Testis (tissue), 3 donors: Measurements from ENCODE around the gene TSPYL4. TPM values are rescaled to one million over a fixed set of nuclear protein-coding genes. Genes with fewer than 3 reads are reported as not detected.

Experiments
- DNase-seq: peaks from one replicate; pipeline ENCODE4 v3.0.0-alpha.2; 2019
- H3K27ac ChIP-seq, 2 donors: fragments of 200-600 bp; sonication (generic); one replicate each; pipeline ENCODE4 v1.5.1; 2019
- H3K27me3 ChIP-seq: fragments of 200-600 bp; sonication (generic); one replicate; pipeline ENCODE4 v1.5.1; 2019
- H3K36me3 ChIP-seq: fragments of 200-600 bp; sonication (generic); one replicate; pipeline ENCODE4 v1.5.1; 2017; ENCODE audit warnings: low read depth; ENCODE audit errors: missing control alignments
- H3K4me1 ChIP-seq: fragments of 200-600 bp; sonication (generic); one replicate; pipeline ENCODE4 v1.5.1; 2019
- H3K4me3 ChIP-seq, 2 donors: fragments of 200-600 bp; sonication (generic); one replicate each; pipeline ENCODE4 v1.5.1; 2017 to 2019
- H3K9me3 ChIP-seq: fragments of 200-600 bp; sonication (generic); one replicate; pipeline ENCODE4 v1.5.1; 2017
- CTCF ChIP-seq, 3 experiments: fragments of 450-650 bp in 2 of 3; fragments of 200-600 bp in 1 of 3; sonication (generic) in 1 of 3; IDR thresholded peaks; one replicate each; pipeline ENCODE4 v1.5.1; 2016 to 2019; ENCODE audit warnings: antibody characterized with exemption in 3 of 3, mild to moderate bottlenecking in 2 of 3, moderate library complexity in 1 of 3
- POLR2A ChIP-seq: fragments of 450-650 bp; IDR thresholded peaks from one replicate; pipeline ENCODE4 v1.6.1; 2017; ENCODE audit warnings: antibody characterized with exemption, mild to moderate bottlenecking, moderate library complexity
- WGBS, 2 donors: methylation state at CpG; one replicate each; pipeline ENCODE4 v1.1.5; 2018; 5-methylcytosine and 5-hydroxymethylcytosine counted together
- intact Hi-C: fragments of 100-400 bp; cut with DNase I; formaldehyde crosslinking; loops from one replicate; pipeline ENCODE4 v1.15.1; 2023; ENCODE audit warnings: low total_unique reads
- polyA plus RNA-seq: library from polyadenylated mRNA; stranded (reverse); fragments of 350-450 nt; fragmentation: Illumina TruSeq; extraction: RNeasy Lipid Tissue Mini Kit (QIAGEN cat#74804); gene quantifications from one replicate; pipeline ENCODE4 v1.2.3, GENCODE V29; 2014; ENCODE audit warnings: low read depth, low replicate concordance; ENCODE audit not compliant: insufficient read depth
- total RNA-seq, 2 donors: library from RNA; depleted of rRNA; stranded (reverse); fragments of >200 nt; gene quantifications; one replicate each; pipeline ENCODE4 v1.2.3, GENCODE V29; 2016

The TSPYL4 gene
- total and polyA plus RNA-seq, 3 donors from 2014 or later = 27.9 to 39.8 (median 33.1) TPM

GRCh38 chr6:116247285-116247684 is 6.6 kb downstream of the TSPYL4 start:
- Histone ChIP-seq H3K27ac (no peak overlapping the region), H3K36me3 (no peaks in the 10 kb centered on the region)
- TF ChIP-seq CTCF (IDR thresholded peaks at IDR 0.05) (no peak), POLR2A (no peak)

GRCh38 chr6:116246089-116246488 is 7.8 kb downstream of the TSPYL4 start:
- H3K4me3 ChIP-seq = no peak overlapping the region
- H3K36me3 ChIP-seq = no peaks in the 10 kb centered on the region
- TF ChIP-seq CTCF (IDR thresholded peaks at IDR 0.05) (no peak), POLR2A (no peak)
- peaks cover 2% of the 10 kb centered on the region for H3K4me1 ChIP-seq
- H3K27me3 ChIP-seq = no peaks in the 10 kb centered on the region
- intact Hi-C loops = no loop called here
- WGBS, 2 donors = 87 to 94% methylated on average over 4 of the region's 4 CpGs
- H3K9me3 ChIP-seq = no peaks in the 10 kb centered on the region
- DNase-seq = no peak
- H3K27ac ChIP-seq = no peak overlapping the region

More at GRCh38 chr6:116247285-116247684, 6.6 kb downstream of the TSPYL4 start:
- Histone ChIP-seq H3K27me3 (no peaks in the 10 kb centered on the region), H3K4me1 (peaks cover 14% of the 10 kb centered on the region), H3K9me3 (no peaks in the 10 kb centered on the region), H3K4me3 (no peak overlapping the region)
- no peak for DNase-seq
- intact Hi-C loops = no loop called here

- Histone ChIP-seq H3K27ac (no peak overlapping the region), H3K4me1 (no peaks in the 10 kb centered on the region), H3K9me3 (no peaks in the 10 kb centered on the region), H3K36me3 (no peaks in the 10 kb centered on the region), H3K27me3 (no peaks in the 10 kb centered on the region), H3K4me3 (no peak overlapping the region)
- TF ChIP-seq CTCF (IDR thresholded peaks at IDR 0.05) (no peak), POLR2A (no peak)
- intact Hi-C loops = no loop called here
- DNase-seq = no peak
- WGBS, 2 donors = 85 to 90% methylated on average over 4 of the region's 4 CpGs
Measured at GRCh38 chr6:116244284-116244683, 9.6 kb downstream of the TSPYL4 start.

GRCh38 chr6:116239856-116240255 is 14.0 kb downstream of the TSPYL4 start:
- H3K4me3 ChIP-seq = no peak overlapping the region
- no peaks in the 10 kb centered on the region for H3K9me3 ChIP-seq
- no peak for DNase-seq
- TF ChIP-seq CTCF (IDR thresholded peaks at IDR 0.05) (no peak), POLR2A (no peak)
- WGBS, 2 donors = 96 to 97% methylated on average over 1 of the region's 1 CpG
- H3K27me3 ChIP-seq = no peaks in the 10 kb centered on the region
- no peaks in the 10 kb centered on the region for H3K4me1 ChIP-seq
- no peaks in the 10 kb centered on the region for H3K36me3 ChIP-seq
- intact Hi-C loops = no loop called here
- H3K27ac ChIP-seq = no peak overlapping the region

GRCh38 chr6:116239256-116239655 is 14.6 kb downstream of the TSPYL4 start:
- Histone ChIP-seq H3K27ac (no peak overlapping the region), H3K27me3 (no peaks in the 10 kb centered on the region), H3K4me1 (no peaks in the 10 kb centered on the region), H3K4me3 (no peak overlapping the region), H3K9me3 (no peaks in the 10 kb centered on the region), H3K36me3 (no peaks in the 10 kb centered on the region)
- no peak for DNase-seq
- intact Hi-C loops = no loop called here
- no peak for TF ChIP-seq CTCF (IDR thresholded peaks at IDR 0.05)
- TF ChIP-seq POLR2A = no peak
- WGBS, 2 donors = 97 to 100% methylated on average over 2 of the region's 2 CpGs
